Osteocyte (in vitro differentiated cells): ENCODE measurements around the gene ZNF318. TPM values are rescaled to one million over a fixed set of nuclear protein-coding genes. Genes with fewer than 3 reads are reported as not detected.
"Not testable (repeated sequence)": the region's sequence is repeated elsewhere in the genome, so short reads cannot be mapped to it uniquely, and the experiment has no call there.

Source experiments
- DNase-seq: peaks from one replicate; pipeline ENCODE4 v3.0.0; 2021; ENCODE audit warnings: mixed read lengths; ENCODE audit not compliant: unreplicated experiment; ENCODE audit errors: extremely low spot score
- H3K27ac Mint-ChIP-seq: one replicate; pipeline ENCODE4 v1.8.0; 2021; ENCODE audit warnings: mild to moderate bottlenecking, mixed read lengths; ENCODE audit not compliant: unreplicated experiment
- H3K27me3 Mint-ChIP-seq: one replicate; pipeline ENCODE4 v1.8.0; 2021; ENCODE audit warnings: mixed read lengths; ENCODE audit not compliant: unreplicated experiment
- H3K36me3 Mint-ChIP-seq: one replicate; pipeline ENCODE4 v1.8.0; 2021; ENCODE audit warnings: mixed read lengths; ENCODE audit not compliant: unreplicated experiment
- H3K4me1 Mint-ChIP-seq: one replicate; pipeline ENCODE4 v1.8.0; 2021; ENCODE audit warnings: mixed read lengths; ENCODE audit not compliant: unreplicated experiment
- H3K4me3 Mint-ChIP-seq: one replicate; pipeline ENCODE4 v1.8.0; 2021; ENCODE audit warnings: mild to moderate bottlenecking, moderate library complexity, mixed read lengths; ENCODE audit not compliant: unreplicated experiment
- H3K9me3 Mint-ChIP-seq: one replicate; pipeline ENCODE4 v1.8.0; 2021; ENCODE audit warnings: mixed read lengths; ENCODE audit not compliant: unreplicated experiment
- long read RNA-seq: library from polyadenylated mRNA; unstranded; transcript quantifications from one replicate; pipeline ENCODE4 v2.0.0, GENCODE V29; 2021
- total RNA-seq: library from RNA; stranded (reverse); gene quantifications from 2 replicates; pipeline ENCODE4 v1.2.1, GENCODE V29; 2021
- TF ChIP-seq, protein P1 (sequence below): fragments of 200-600 bp; sonication (generic); IDR thresholded peaks from 2 replicates; pipeline ENCODE4 v1.5.0; 2021; ENCODE audit warnings: antibody characterized with exemption, mild to moderate bottlenecking, moderate library complexity

ZNF318 gene, protein sequence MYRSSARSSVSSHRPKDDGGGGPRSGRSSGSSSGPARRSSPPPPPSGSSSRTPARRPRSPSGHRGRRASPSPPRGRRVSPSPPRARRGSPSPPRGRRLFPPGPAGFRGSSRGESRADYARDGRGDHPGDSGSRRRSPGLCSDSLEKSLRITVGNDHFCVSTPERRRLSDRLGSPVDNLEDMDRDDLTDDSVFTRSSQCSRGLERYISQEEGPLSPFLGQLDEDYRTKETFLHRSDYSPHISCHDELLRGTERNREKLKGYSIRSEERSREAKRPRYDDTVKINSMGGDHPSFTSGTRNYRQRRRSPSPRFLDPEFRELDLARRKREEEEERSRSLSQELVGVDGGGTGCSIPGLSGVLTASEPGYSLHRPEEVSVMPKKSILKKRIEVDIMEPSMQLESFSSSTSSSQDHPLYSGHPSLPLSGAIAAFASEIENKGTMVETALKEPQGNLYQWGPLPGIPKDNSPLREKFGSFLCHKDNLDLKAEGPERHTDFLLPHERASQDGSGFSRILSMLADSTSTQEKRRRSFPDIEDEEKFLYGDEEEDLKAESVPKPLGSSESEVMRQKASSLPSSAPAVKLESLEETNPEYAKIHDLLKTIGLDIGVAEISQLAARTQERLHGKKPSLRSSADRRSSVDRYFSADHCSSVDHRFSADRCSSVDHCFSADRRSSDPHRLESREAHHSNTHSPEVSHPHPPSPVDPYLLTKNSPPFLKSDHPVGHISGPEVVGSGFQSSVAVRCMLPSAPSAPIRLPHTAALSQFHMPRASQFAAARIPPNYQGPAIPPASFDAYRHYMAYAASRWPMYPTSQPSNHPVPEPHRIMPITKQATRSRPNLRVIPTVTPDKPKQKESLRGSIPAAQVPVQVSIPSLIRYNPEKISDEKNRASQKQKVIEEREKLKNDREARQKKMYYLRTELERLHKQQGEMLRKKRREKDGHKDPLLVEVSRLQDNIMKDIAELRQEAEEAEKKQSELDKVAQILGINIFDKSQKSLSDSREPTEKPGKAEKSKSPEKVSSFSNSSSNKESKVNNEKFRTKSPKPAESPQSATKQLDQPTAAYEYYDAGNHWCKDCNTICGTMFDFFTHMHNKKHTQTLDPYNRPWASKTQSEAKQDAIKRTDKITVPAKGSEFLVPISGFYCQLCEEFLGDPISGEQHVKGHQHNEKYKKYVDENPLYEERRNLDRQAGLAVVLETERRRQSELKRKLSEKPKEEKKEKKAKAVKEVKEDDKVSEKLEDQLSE (N-terminal part only)
- 25.1 and 26.0 TPM in 2 replicates for total RNA-seq
- long read RNA-seq, partial matches to known transcripts = 2 of 20 reads
- long read RNA-seq, other reads (novel, unspliced or antisense) = 18 of 20 reads

DNA sequence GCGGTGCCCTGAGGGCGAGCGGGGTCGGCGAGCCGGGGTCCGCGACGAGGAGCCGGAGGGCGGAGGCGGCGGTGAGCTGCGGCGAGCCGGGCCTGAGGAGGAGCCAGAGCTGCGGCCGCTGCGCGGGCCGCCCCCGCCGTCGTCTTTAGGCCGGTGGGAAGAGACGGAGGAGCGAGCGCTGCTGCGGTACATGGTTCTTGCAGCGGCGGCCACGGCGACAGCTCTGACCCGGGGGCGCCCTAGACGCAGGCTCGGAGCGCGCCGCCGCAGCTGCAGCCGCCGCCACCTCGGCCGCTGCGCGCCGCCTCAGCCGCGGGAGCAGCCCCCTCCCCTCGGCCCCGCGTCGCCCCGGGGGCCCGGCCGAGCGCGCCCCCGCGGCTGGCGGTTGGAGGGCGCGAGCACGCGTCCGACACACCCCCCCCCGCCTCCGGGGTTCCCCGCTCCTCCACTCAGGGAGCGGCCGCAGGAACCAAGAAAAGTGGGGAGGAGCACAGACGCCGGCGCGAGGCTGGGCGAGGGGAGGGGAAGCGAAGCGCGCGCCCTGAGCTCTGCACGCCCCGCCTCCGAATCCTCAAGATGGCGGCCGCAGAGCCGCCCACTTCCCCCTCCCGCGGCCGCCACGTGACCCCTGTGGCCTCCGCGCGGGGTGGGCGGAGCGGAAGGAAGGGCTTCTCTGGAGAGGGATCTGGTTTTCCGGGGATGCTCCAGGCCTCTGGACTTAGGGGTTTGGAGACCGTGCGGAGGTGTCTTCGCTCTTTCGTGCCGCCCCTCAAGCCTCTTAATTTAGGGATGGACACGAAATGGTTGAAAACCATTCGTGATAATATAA lies at the start of gene ZNF318:
Gene ZNF318 (minus strand): TSS at position 474 of the 829 bp plus-strand sequence. CDS start 282 bp downstream, at position 192.
- peak; percentile 99 for DNase-seq
- Mint-ChIP-seq H3K4me3 (peak within 1 kb of the TSS; percentile 82), H3K27me3 (no peaks in the 10 kb centered on the region), H3K27ac (peak within 1 kb of the TSS; percentile 93), H3K9me3 (no peaks in the 10 kb centered on the region), H3K36me3 (peaks cover 8% of the 10 kb centered on the region), H3K4me1 (peaks cover 23% of the 10 kb centered on the region)
- TF ChIP-seq, protein P1, sequence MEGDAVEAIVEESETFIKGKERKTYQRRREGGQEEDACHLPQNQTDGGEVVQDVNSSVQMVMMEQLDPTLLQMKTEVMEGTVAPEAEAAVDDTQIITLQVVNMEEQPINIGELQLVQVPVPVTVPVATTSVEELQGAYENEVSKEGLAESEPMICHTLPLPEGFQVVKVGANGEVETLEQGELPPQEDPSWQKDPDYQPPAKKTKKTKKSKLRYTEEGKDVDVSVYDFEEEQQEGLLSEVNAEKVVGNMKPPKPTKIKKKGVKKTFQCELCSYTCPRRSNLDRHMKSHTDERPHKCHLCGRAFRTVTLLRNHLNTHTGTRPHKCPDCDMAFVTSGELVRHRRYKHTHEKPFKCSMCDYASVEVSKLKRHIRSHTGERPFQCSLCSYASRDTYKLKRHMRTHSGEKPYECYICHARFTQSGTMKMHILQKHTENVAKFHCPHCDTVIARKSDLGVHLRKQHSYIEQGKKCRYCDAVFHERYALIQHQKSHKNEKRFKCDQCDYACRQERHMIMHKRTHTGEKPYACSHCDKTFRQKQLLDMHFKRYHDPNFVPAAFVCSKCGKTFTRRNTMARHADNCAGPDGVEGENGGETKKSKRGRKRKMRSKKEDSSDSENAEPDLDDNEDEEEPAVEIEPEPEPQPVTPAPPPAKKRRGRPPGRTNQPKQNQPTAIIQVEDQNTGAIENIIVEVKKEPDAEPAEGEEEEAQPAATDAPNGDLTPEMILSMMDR = no peak

DNA sequence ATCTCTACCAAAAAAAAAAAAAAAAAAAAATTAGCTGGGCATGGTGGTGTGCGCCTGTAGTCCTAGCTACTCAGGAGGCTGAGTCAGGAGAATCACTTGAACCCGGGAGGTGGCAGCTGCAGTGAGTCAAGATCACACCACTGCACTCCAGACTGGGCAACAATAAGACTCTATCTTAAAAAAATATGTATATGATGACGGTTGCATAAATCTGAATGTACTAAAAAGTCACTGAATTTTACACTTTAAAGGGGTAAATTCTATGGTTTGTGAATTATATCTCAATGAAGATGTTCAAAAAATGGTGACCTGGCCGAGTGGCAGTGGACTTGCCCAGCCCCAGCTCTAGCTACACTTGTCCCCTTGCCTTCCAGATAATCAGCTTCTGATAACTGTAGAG lies 47.5 kb upstream of the ZNF318 start:
- H3K9me3 Mint-ChIP-seq = no peaks in the 10 kb centered on the region
- DNase-seq = no peak
- TF ChIP-seq, protein P1 = no peak
- no peaks in the 10 kb centered on the region for H3K4me1 Mint-ChIP-seq
- no peak overlapping the region for H3K4me3 Mint-ChIP-seq
- H3K36me3 Mint-ChIP-seq = no peaks in the 10 kb centered on the region
- peaks cover 39% of the 10 kb centered on the region for H3K27me3 Mint-ChIP-seq
- no peak overlapping the region for H3K27ac Mint-ChIP-seq

DNA sequence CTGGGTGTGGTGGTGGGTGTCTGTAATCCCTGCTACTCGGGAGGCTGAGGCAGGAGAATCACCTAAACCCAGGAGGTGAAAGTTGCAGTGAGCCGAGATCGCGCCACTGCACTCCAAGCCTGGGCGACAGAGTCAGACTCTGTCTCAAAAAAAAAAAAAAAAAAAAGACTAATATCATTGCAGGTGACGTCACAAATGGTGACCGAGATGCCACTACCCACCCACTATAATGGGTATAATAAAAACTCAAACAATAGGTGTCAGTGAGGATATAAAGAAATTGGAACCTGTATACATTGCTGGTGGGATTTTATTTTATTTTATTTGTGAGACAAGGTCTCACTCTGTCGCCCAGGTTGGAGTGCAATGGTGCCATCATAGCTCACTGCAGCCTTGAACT lies 45.8 kb upstream of the ZNF318 start:
- not testable (repeated sequence) for H3K9me3 Mint-ChIP-seq, H3K4me1 Mint-ChIP-seq, H3K4me3 Mint-ChIP-seq, DNase-seq, H3K27ac Mint-ChIP-seq, H3K36me3 Mint-ChIP-seq
- peaks cover 47% of the 10 kb centered on the region for H3K27me3 Mint-ChIP-seq

DNA sequence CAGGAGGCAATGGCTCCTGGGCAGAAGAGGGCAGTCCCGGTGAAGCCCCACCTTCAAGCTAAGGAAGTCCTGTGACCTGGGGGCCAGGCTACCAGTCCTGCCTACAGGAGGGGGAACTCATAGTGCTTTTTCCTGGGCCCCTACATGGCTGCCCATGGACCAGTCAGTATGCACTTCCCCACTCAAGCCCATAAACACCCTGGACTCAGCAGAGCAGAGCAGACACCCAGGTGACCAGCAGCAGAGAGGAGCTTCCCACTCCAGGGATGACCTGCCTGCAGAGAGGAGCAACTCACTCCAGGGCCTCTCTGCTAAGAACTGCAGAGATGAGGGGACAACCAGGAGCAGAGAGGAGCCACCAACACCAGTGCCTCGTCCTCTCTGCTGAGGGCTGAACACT lies 43.6 kb upstream of the ZNF318 start:
- Mint-ChIP-seq H3K4me3 (no peak overlapping the region), H3K27me3 (peaks cover 49% of the 10 kb centered on the region), H3K9me3 (no peaks in the 10 kb centered on the region), H3K4me1 (no peaks in the 10 kb centered on the region), H3K27ac (no peak overlapping the region), H3K36me3 (no peaks in the 10 kb centered on the region)
- TF ChIP-seq, protein P1 = no peak
- DNase-seq = no peak

DNA sequence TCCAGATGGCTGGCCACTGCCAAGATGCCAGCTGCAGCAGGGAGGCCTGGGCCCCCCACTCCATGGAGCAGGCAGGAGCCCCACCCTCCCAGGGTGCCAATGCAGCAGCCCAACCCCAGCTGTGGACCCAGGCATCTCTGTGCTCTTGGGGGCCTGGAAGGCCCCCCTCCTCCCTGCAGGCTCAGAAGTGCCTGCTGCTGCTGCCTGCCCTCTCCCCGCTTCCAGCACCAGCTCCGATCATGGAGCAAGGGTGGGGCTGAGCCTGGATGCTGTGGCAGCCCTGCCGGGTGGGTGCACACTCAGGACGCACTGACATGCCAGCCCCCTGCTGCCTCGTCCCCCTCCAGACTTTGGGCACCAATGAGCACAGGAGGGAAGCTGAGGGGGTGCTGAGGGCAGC lies 43.1 kb upstream of the ZNF318 start:
- DNase-seq = no peak
- H3K4me3 Mint-ChIP-seq = no peak overlapping the region
- H3K36me3 Mint-ChIP-seq = no peaks in the 10 kb centered on the region
- TF ChIP-seq, protein P1 = no peak
- no peaks in the 10 kb centered on the region for H3K4me1 Mint-ChIP-seq
- H3K27ac Mint-ChIP-seq = no peak overlapping the region
- H3K9me3 Mint-ChIP-seq = no peaks in the 10 kb centered on the region
- H3K27me3 Mint-ChIP-seq = peaks cover 46% of the 10 kb centered on the region

DNA sequence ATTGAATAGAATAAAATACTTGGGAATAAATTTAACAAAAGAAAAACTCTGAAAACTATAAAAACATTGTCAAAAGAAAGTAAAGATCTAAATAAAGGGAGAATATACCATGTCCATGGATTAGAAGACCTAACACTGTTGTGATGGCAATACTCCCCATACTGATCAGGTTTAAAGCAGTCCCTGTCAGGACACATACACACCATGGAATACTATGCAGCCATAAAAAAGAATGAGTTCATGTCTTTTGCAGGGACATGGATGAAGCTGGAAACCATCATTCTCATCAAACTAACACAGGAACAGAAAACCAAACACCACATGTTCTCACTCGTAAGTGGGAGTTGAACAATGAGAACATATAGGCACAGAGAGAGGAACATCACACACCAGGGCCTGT lies 41.3 kb upstream of the ZNF318 start:
- H3K27ac Mint-ChIP-seq, H3K4me1 Mint-ChIP-seq, H3K4me3 Mint-ChIP-seq, H3K9me3 Mint-ChIP-seq, H3K36me3 Mint-ChIP-seq, DNase-seq: not testable (repeated sequence)
- H3K27me3 Mint-ChIP-seq = peaks cover 45% of the 10 kb centered on the region
